CD14-positive monocyte (primary cell): ENCODE measurements around the gene PCCA. TPM values are rescaled to one million over a fixed set of nuclear protein-coding genes. Genes with fewer than 3 reads are reported as not detected.

Experiments
- DNase-seq, 3 donors: peaks; one replicate each; pipeline ENCODE4 v3.0.0-alpha.2; 2011 to 2022
- H2AFZ ChIP-seq: 2 replicates; pipeline ENCODE4 v1.6.0; 2012; ENCODE audit warnings: mild to moderate bottlenecking, low read depth, low read length, inconsistent platforms; ENCODE audit not compliant: insufficient read depth, poor library complexity, severe bottlenecking
- H3K27ac ChIP-seq, 2 donors: 1 replicate in 1 of 2; 2 replicates in 1 of 2; pipeline ENCODE4 v1.5.1; 2012 to 2013; ENCODE audit warnings: low read length in 2 of 2, control low read depth in 1 of 2, inconsistent platforms in 1 of 2, low read depth in 1 of 2, mild to moderate bottlenecking in 1 of 2
- H3K27me3 ChIP-seq, 2 donors: one replicate each; pipeline versions ENCODE4 v1.6.0 to v1.6.1; 2011 to 2013; ENCODE audit warnings: low read length in 2 of 2; ENCODE audit not compliant: control insufficient read depth in 2 of 2, insufficient read depth in 2 of 2
- H3K36me3 ChIP-seq, 2 donors: replicated peaks in 1 of 2; 1 replicate in 1 of 2; 2 replicates in 1 of 2; pipeline versions ENCODE4 v1.5.1 to v1.6.1; 2012 to 2013; ENCODE audit warnings: low read length in 2 of 2, control low read depth in 1 of 2, inconsistent platforms in 1 of 2, mild to moderate bottlenecking in 1 of 2; ENCODE audit not compliant: insufficient read depth in 2 of 2, control insufficient read depth in 1 of 2
- H3K4me1 ChIP-seq, 2 donors: 1 replicate in 1 of 2; 2 replicates in 1 of 2; pipeline versions ENCODE4 v1.5.1 to v1.6.1; 2012 to 2013; ENCODE audit warnings: low read length in 2 of 2, control low read depth in 1 of 2, inconsistent platforms in 1 of 2, mild to moderate bottlenecking in 1 of 2, moderate library complexity in 1 of 2; ENCODE audit not compliant: insufficient read depth in 2 of 2, control insufficient read depth in 1 of 2
- H3K4me2 ChIP-seq: replicated peaks from 2 replicates; pipeline ENCODE3; 2012; ENCODE audit warnings: low read length, moderate library complexity, mild to moderate bottlenecking; ENCODE audit not compliant: poor library complexity, severe bottlenecking; ENCODE audit errors: extremely low read depth
- H3K4me3 ChIP-seq, 3 experiments: fragments of 200-600 bp in 1 of 3; sonication (generic) in 1 of 3; replicated peaks in 1 of 3; 1 replicate in 2 of 3; 2 replicates in 1 of 3; pipeline ENCODE4 v1.5.1; 2011 to 2013; ENCODE audit warnings: low read length in 3 of 3, mild to moderate bottlenecking in 3 of 3, control low read depth in 2 of 3, low read depth in 2 of 3, inconsistent platforms in 1 of 3, moderate library complexity in 1 of 3
- H3K79me2 ChIP-seq: 2 replicates; pipeline ENCODE4 v1.6.0; 2012; ENCODE audit warnings: mild to moderate bottlenecking, control low read depth, inconsistent platforms, low read length, moderate library complexity; ENCODE audit not compliant: insufficient read depth
- H3K9ac ChIP-seq: 2 replicates; pipeline ENCODE4 v1.6.0; 2017; ENCODE audit warnings: low read length, mild to moderate bottlenecking; ENCODE audit not compliant: insufficient read depth, poor library complexity, severe bottlenecking
- H3K9me3 ChIP-seq, 2 donors: replicated peaks in 1 of 2; 1 replicate in 1 of 2; 2 replicates in 1 of 2; pipeline versions ENCODE4 v1.5.1 to v1.6.1; 2012 to 2013; ENCODE audit warnings: low read length in 2 of 2, control low read depth in 1 of 2; ENCODE audit not compliant: control insufficient read depth in 1 of 2, insufficient read depth in 1 of 2
- H4K20me1 ChIP-seq: 2 replicates; pipeline ENCODE4 v1.6.0; 2012; ENCODE audit warnings: mild to moderate bottlenecking, low read length, control low read depth, moderate library complexity; ENCODE audit not compliant: insufficient read depth
- H3K27ac Mint-ChIP-seq, 7 donors: one replicate each; pipeline ENCODE4 v1.8.0; 2020; ENCODE audit warnings: mild to moderate bottlenecking in 7 of 7, mixed read lengths in 7 of 7, moderate library complexity in 6 of 7, inconsistent platforms in 2 of 7
- H3K27me3 Mint-ChIP-seq, 3 donors: one replicate each; pipeline ENCODE4 v1.8.0; 2021 to 2022; ENCODE audit warnings: low read depth in 3 of 3, mild to moderate bottlenecking in 3 of 3, mixed read lengths in 3 of 3, moderate library complexity in 3 of 3, inconsistent platforms in 1 of 3
- H3K36me3 Mint-ChIP-seq, 2 donors: one replicate each; pipeline ENCODE4 v1.8.0; 2020; ENCODE audit warnings: mixed read lengths in 2 of 2, inconsistent platforms in 1 of 2, mild to moderate bottlenecking in 1 of 2
- H3K4me1 Mint-ChIP-seq: one replicate; pipeline ENCODE4 v1.8.0; 2020; ENCODE audit warnings: mild to moderate bottlenecking, mixed read lengths
- H3K4me3 Mint-ChIP-seq, 2 donors: one replicate each; pipeline ENCODE4 v1.8.0; 2020; ENCODE audit warnings: mild to moderate bottlenecking in 2 of 2, mixed read lengths in 2 of 2, moderate library complexity in 1 of 2
- H3K9me3 Mint-ChIP-seq, 7 donors: one replicate each; pipeline ENCODE4 v1.8.0; 2020 to 2022; ENCODE audit warnings: mixed read lengths in 7 of 7, mild to moderate bottlenecking in 6 of 7, moderate library complexity in 6 of 7, inconsistent platforms in 2 of 7
- WGBS: methylation state at CpG from one replicate; pipeline ENCODE4 v1.1.5; 2013; ENCODE audit warnings: missing lambda C conversion rate; ENCODE audit not compliant: insufficient coverage; 5-methylcytosine and 5-hydroxymethylcytosine counted together
- intact Hi-C, 2 donors: fragments of 100-400 bp; cut with micrococcal nuclease; formaldehyde crosslinking; loops; one replicate each; pipeline versions ENCODE4 v1.15.0 to v1.15.1; 2023
- polyA plus RNA-seq, 3 donors: library from polyadenylated mRNA; depleted of rRNA in 1 of 3; unstranded in 2 of 3; stranded (reverse) in 1 of 3; fragments of 300-500 nt in 2 of 3; fragments of >200 nt in 1 of 3; fragmentation: Illumina TruSeq in 2 of 3; gene quantifications; 1 replicate in 2 of 3; 2 replicates in 1 of 3; pipeline ENCODE4 v1.2.3, GENCODE V29; 2012 to 2021
- TF ChIP-seq, protein P1 (sequence below): fragments of 200-600 bp; IDR thresholded peaks from one replicate; pipeline ENCODE4 v1.8.0; 2022; ENCODE audit warnings: antibody characterized with exemption, mild to moderate bottlenecking

Gene PCCA
- polyA plus RNA-seq, 3 donors = 4.4 to 13.5 (median 11.9) TPM

DNA sequence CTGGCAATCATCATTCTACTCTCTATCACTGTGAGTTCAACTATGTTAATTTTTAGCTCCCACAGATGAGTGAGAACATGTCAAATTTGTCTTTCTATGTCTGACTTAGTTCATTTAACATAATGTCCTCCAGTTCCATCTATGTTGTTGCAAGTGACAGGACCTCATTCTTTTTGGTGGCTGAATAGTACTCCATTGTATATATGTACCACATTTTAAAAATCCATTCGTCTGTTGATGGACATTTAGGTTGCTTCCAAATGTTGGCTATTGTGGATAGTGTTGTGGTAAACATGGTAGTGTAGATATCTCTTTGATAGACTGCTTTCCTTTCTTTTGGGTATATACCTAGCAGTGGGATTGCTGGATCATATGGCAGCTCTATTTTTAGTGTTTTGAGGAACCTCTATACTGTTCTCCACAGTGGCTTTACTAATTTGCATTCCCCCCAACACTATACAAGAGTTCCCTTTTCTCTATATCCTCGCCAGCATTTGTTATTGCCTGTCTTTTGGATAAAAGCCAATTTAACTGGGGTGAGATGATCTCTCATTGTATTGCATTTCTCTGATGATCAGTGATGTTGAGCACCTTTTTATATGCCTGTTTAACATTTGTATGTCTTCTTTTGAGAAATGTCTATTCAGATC lies 124.1 kb downstream of the PCCA start:
- Mint-ChIP-seq H3K27me3 (peaks cover 0 to 5% (median 0%) of the 10 kb centered on the region in 3 donors), H3K36me3 (peaks cover 6 to 9% of the 10 kb centered on the region in 2 donors), H3K4me3 (no peak overlapping the region), H3K9me3 (peaks cover 0 to 6% (median 0%) of the 10 kb centered on the region in 7 donors), H3K4me1 (peaks cover 44% of the 10 kb centered on the region), H3K27ac (peak overlapping the region in 3 of 7 donors; percentile 1 to 40 (median 28))
- peaks cover 45 to 50% of the 10 kb centered on the region in 2 donors for H3K4me1 ChIP-seq
- H2AFZ ChIP-seq = no peak overlapping the region
- TF ChIP-seq, protein P1, sequence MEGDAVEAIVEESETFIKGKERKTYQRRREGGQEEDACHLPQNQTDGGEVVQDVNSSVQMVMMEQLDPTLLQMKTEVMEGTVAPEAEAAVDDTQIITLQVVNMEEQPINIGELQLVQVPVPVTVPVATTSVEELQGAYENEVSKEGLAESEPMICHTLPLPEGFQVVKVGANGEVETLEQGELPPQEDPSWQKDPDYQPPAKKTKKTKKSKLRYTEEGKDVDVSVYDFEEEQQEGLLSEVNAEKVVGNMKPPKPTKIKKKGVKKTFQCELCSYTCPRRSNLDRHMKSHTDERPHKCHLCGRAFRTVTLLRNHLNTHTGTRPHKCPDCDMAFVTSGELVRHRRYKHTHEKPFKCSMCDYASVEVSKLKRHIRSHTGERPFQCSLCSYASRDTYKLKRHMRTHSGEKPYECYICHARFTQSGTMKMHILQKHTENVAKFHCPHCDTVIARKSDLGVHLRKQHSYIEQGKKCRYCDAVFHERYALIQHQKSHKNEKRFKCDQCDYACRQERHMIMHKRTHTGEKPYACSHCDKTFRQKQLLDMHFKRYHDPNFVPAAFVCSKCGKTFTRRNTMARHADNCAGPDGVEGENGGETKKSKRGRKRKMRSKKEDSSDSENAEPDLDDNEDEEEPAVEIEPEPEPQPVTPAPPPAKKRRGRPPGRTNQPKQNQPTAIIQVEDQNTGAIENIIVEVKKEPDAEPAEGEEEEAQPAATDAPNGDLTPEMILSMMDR = no peak
- no peaks in the 10 kb centered on the region for H3K9me3 ChIP-seq
- H3K27ac ChIP-seq = no peak overlapping the region
- no peak overlapping the region for H3K9ac ChIP-seq
- H3K4me2 ChIP-seq = no peak overlapping the region
- H3K36me3 ChIP-seq = no peaks in the 10 kb centered on the region
- no CpG with 5 or more reads among the region's 2 CpGs for WGBS
- peak; percentile 19 to 44 (median 44) for DNase-seq
- intact Hi-C loops = no loop called here
- no peaks in the 10 kb centered on the region for H3K27me3 ChIP-seq
- H3K4me3 ChIP-seq = peak overlapping the region in 1 of 3 experiments; percentile 1
- H3K79me2 ChIP-seq = no peaks in the 10 kb centered on the region
- H4K20me1 ChIP-seq = no peaks in the 10 kb centered on the region

DNA sequence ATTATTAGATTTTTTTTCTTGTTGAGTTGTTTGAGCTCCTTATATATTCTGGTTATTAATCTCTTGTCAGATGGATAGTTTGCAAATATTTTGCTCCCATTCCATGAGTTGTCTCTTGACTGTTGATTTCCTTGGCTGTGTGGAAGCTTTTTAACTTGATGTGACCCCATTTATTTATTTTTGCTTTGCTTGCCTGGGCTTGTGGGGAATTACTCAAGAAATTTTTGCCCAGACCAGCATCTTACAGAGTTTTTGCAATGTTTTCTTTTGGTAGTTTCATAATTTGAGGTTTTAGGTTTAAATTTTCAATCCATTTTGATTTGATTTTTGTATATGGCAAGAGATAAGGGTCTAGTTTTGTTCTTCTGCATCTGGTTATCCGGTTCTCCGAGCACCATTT lies 124.7 kb downstream of the PCCA start:
- no peak overlapping the region for H2AFZ ChIP-seq
- Mint-ChIP-seq H3K9me3 (peaks cover 0 to 6% (median 0%) of the 10 kb centered on the region in 7 donors), H3K4me3 (no peak overlapping the region), H3K36me3 (peaks cover 6 to 9% of the 10 kb centered on the region in 2 donors), H3K27me3 (peaks cover 0 to 5% (median 0%) of the 10 kb centered on the region in 3 donors), H3K27ac (peak overlapping the region in 2 of 7 donors; percentile 16 to 28), H3K4me1 (peaks cover 48% of the 10 kb centered on the region)
- 93% methylated on average over 2 of the region's 2 CpGs for WGBS
- H3K27me3 ChIP-seq = no peaks in the 10 kb centered on the region
- no peaks in the 10 kb centered on the region for H3K36me3 ChIP-seq
- H3K9ac ChIP-seq = no peak overlapping the region
- TF ChIP-seq, protein P1 = no peak
- no peak overlapping the region for H3K27ac ChIP-seq
- DNase-seq = no peak
- H3K4me1 ChIP-seq = peaks cover 45 to 50% of the 10 kb centered on the region in 2 donors
- H3K79me2 ChIP-seq = no peaks in the 10 kb centered on the region
- peak overlapping the region in 1 of 3 experiments; percentile 1 for H3K4me3 ChIP-seq
- H3K9me3 ChIP-seq = no peaks in the 10 kb centered on the region
- H3K4me2 ChIP-seq = peak overlapping the region; percentile 26
- no peaks in the 10 kb centered on the region for H4K20me1 ChIP-seq
- intact Hi-C loops = no loop called here
